ENCODE data around the gene MROH7.

Gene MROH7

GRCh38 chr1:54738244-54738643, 96.7 kb downstream of the MROH7 start:
- DNase-seq (ENCODE audit: low read depth in 2 of 2), result no peak

GRCh38 chr1:54741531-54741930, 99.9 kb downstream of the MROH7 start:
- no peak for DNase-seq (ENCODE audit: low read depth in 2 of 2)

- DNase-seq (ENCODE audit: low read depth in 2 of 2), result no peak
These were observed 100.7 kb downstream of the MROH7 start for GRCh38 chr1:54742282-54742681.

GRCh38 chr1:54743416-54744226, 102.0 kb downstream of the MROH7 start:
- DNase-seq (ENCODE audit: low read depth in 2 of 2), result no peak

GRCh38 chr1:54744696-54745095, 103.1 kb downstream of the MROH7 start:
- DNase-seq (ENCODE audit: low read depth in 2 of 2), result no peak

- DNase-seq (ENCODE audit: low read depth in 2 of 2), result no peak
These were observed 103.7 kb downstream of the MROH7 start for GRCh38 chr1:54745274-54745673.

- no peak for DNase-seq (ENCODE audit: low read depth in 2 of 2)
These were observed 104.3 kb downstream of the MROH7 start for GRCh38 chr1:54745864-54746263.

- no peak for DNase-seq (ENCODE audit: low read depth in 2 of 2)
These were observed 106.7 kb downstream of the MROH7 start for GRCh38 chr1:54748094-54748835.

GRCh38 chr1:54750596-54750995, 109.0 kb downstream of the MROH7 start:
- no peak for DNase-seq (ENCODE audit: low read depth in 2 of 2)

- no peak for DNase-seq (ENCODE audit: low read depth in 2 of 2)
These were observed 109.8 kb downstream of the MROH7 start for GRCh38 chr1:54751426-54751825.

- DNase-seq (ENCODE audit: low read depth in 2 of 2), result no peak
These were observed 112.5 kb downstream of the MROH7 start for GRCh38 chr1:54754045-54754444.

- no peak for DNase-seq (ENCODE audit: low read depth in 2 of 2)
These were observed 113.1 kb downstream of the MROH7 start for GRCh38 chr1:54754486-54755285.

GRCh38 chr1:54757833-54758232, 116.2 kb downstream of the MROH7 start:
- no peak for DNase-seq (ENCODE audit: low read depth in 2 of 2)

- DNase-seq (ENCODE audit: low read depth in 2 of 2), result no peak
These were observed 117.2 kb downstream of the MROH7 start for GRCh38 chr1:54758678-54759348.
